H9 (cell line): ENCODE data around the gene KRTAP4-12. TPM values are rescaled to one million over a fixed set of nuclear protein-coding genes. Genes with fewer than 3 reads are reported as not detected.

Experiments
- DNase-seq: peaks from one replicate; pipeline ENCODE4 v3.0.0-alpha.2; 2017
- H2AFZ ChIP-seq: one replicate; pipeline ENCODE4 v1.6.1; 2013; ENCODE audit warnings: mild to moderate bottlenecking, low read length, control low read depth, moderate library complexity
- H2AK5ac ChIP-seq: 2 replicates; pipeline ENCODE4 v1.6.1; 2013; ENCODE audit warnings: low read length, control low read depth, mixed read lengths; ENCODE audit not compliant: insufficient read length
- H2BK120ac ChIP-seq: one replicate; pipeline ENCODE4 v1.6.1; 2013; ENCODE audit warnings: low read depth, mild to moderate bottlenecking, low read length, control low read depth, inconsistent platforms; ENCODE audit not compliant: poor library complexity, severe bottlenecking
- H2BK12ac ChIP-seq: 2 replicates; pipeline ENCODE4 v1.6.1; 2013; ENCODE audit warnings: low read length, control low read depth, mixed read lengths, low read depth; ENCODE audit not compliant: insufficient read length
- H2BK15ac ChIP-seq: 2 replicates; pipeline ENCODE4 v1.6.1; 2013; ENCODE audit warnings: low read depth, low read length, control low read depth
- H2BK20ac ChIP-seq: one replicate; pipeline ENCODE4 v1.6.1; 2013; ENCODE audit warnings: low read depth, mild to moderate bottlenecking, low read length, control low read depth, inconsistent platforms; ENCODE audit not compliant: poor library complexity, severe bottlenecking
- H2BK5ac ChIP-seq: 2 replicates; pipeline ENCODE4 v1.6.1; 2013; ENCODE audit warnings: low read length, control low read depth, mixed read lengths; ENCODE audit not compliant: insufficient read length
- H3K14ac ChIP-seq: 2 replicates; pipeline ENCODE4 v1.6.1; 2013; ENCODE audit warnings: low read length, control low read depth; ENCODE audit not compliant: insufficient read depth
- H3K18ac ChIP-seq: 2 replicates; pipeline ENCODE4 v1.6.1; 2013; ENCODE audit warnings: low read depth, mild to moderate bottlenecking, mixed read lengths, low read length, control low read depth; ENCODE audit not compliant: insufficient read length
- H3K23ac ChIP-seq: 2 replicates; pipeline ENCODE4 v1.6.1; 2013; ENCODE audit warnings: low read length, control low read depth, mixed read lengths, low read depth; ENCODE audit not compliant: insufficient read length
- H3K23me2 ChIP-seq: 2 replicates; pipeline ENCODE4 v1.6.1; 2013; ENCODE audit warnings: low read depth, mild to moderate bottlenecking, mixed read lengths, low read length, control low read depth; ENCODE audit not compliant: insufficient read length, poor library complexity, severe bottlenecking
- H3K27ac ChIP-seq: 2 replicates; pipeline ENCODE4 v1.5.1; 2013; ENCODE audit warnings: low read length, control low read depth, mixed read lengths, low read depth; ENCODE audit not compliant: insufficient read length
- H3K27me3 ChIP-seq: 2 replicates; pipeline ENCODE4 v1.6.1; 2013; ENCODE audit warnings: low read length, control low read depth, inconsistent platforms; ENCODE audit not compliant: insufficient read depth
- H3K4ac ChIP-seq: 2 replicates; pipeline ENCODE4 v1.6.1; 2013; ENCODE audit warnings: low read depth, mild to moderate bottlenecking, control low read depth, inconsistent platforms, low read length, moderate library complexity
- H3K4me1 ChIP-seq: 2 replicates; pipeline ENCODE4 v1.6.1; 2013; ENCODE audit warnings: low read length, control low read depth, inconsistent platforms; ENCODE audit not compliant: insufficient read depth
- H3K4me2 ChIP-seq: 2 replicates; pipeline ENCODE4 v1.6.1; 2013; ENCODE audit warnings: low read length, control low read depth, mixed read lengths; ENCODE audit not compliant: insufficient read length, insufficient read depth
- H3K56ac ChIP-seq: 2 replicates; pipeline ENCODE4 v1.6.1; 2013; ENCODE audit warnings: low read depth, mild to moderate bottlenecking, mixed read lengths, low read length, control low read depth; ENCODE audit not compliant: insufficient read length
- H3K79me1 ChIP-seq: 2 replicates; pipeline ENCODE4 v1.6.1; 2013; ENCODE audit warnings: low read depth, mild to moderate bottlenecking, moderate library complexity, low read length, control low read depth, inconsistent platforms; ENCODE audit not compliant: insufficient read depth, poor library complexity, severe bottlenecking
- H3K79me2 ChIP-seq: 2 replicates; pipeline ENCODE4 v1.6.1; 2013; ENCODE audit warnings: low read length, control low read depth, inconsistent platforms; ENCODE audit not compliant: insufficient read depth
- H3K9ac ChIP-seq: 2 replicates; pipeline ENCODE4 v1.6.1; 2013; ENCODE audit warnings: low read length, control low read depth, mixed read lengths; ENCODE audit not compliant: insufficient read length; ENCODE audit errors: extremely low read depth
- H3K9me3 ChIP-seq: one replicate; pipeline ENCODE4 v1.6.1; 2013; ENCODE audit warnings: low read depth, low read length, inconsistent platforms; ENCODE audit not compliant: control insufficient read depth
- H3T11ph ChIP-seq: one replicate; pipeline ENCODE4 v1.6.1; 2013; ENCODE audit warnings: mild to moderate bottlenecking, low read length, control low read depth, inconsistent platforms
- H4K20me1 ChIP-seq: one replicate; pipeline ENCODE4 v1.6.1; 2013; ENCODE audit not compliant: control insufficient read depth, insufficient read length, insufficient read depth
- H4K5ac ChIP-seq: 2 replicates; pipeline ENCODE4 v1.6.1; 2013; ENCODE audit warnings: low read depth, mild to moderate bottlenecking, mixed read lengths, low read length, control low read depth; ENCODE audit not compliant: insufficient read length
- H4K8ac ChIP-seq: replicated peaks from 2 replicates; pipeline ENCODE4 v1.6.1; 2013; ENCODE audit warnings: low read length, control low read depth, mixed read lengths, low read depth; ENCODE audit not compliant: insufficient read length
- H4K91ac ChIP-seq: 2 replicates; pipeline ENCODE4 v1.6.1; 2013; ENCODE audit warnings: low read depth, mild to moderate bottlenecking, moderate library complexity, mixed read lengths, low read length, control low read depth; ENCODE audit not compliant: insufficient read length
- H3K27ac Mint-ChIP-seq, 3 experiments: 2 replicates in 2 of 3; 3 replicates in 1 of 3; pipeline ENCODE4 v1.8.0; 2020 to 2021; ENCODE audit warnings: mixed read lengths in 3 of 3, mild to moderate bottlenecking in 1 of 3, moderate library complexity in 1 of 3
- H3K27me3 Mint-ChIP-seq: 2 replicates; pipeline ENCODE4 v1.8.0; 2021; ENCODE audit warnings: low read depth, mild to moderate bottlenecking, moderate library complexity, mixed read lengths
- H3K36me3 Mint-ChIP-seq, 3 experiments: 2 replicates in 2 of 3; 3 replicates in 1 of 3; pipeline ENCODE4 v1.8.0; 2020 to 2021; ENCODE audit warnings: low read depth in 3 of 3, mixed read lengths in 3 of 3; ENCODE audit not compliant: insufficient read depth in 1 of 3
- H3K4me1 Mint-ChIP-seq, 2 experiments: 2 replicates each; pipeline ENCODE4 v1.8.0; 2020; ENCODE audit warnings: mixed read lengths in 2 of 2
- H3K4me3 Mint-ChIP-seq, 2 experiments: 2 replicates in 1 of 2; 3 replicates in 1 of 2; pipeline ENCODE4 v1.8.0; 2020 to 2021; ENCODE audit warnings: mild to moderate bottlenecking in 2 of 2, mixed read lengths in 2 of 2, moderate library complexity in 1 of 2
- H3K9me3 Mint-ChIP-seq, 2 experiments: 2 replicates in 1 of 2; 3 replicates in 1 of 2; pipeline ENCODE4 v1.8.0; 2020; ENCODE audit warnings: mild to moderate bottlenecking in 2 of 2, mixed read lengths in 2 of 2, moderate library complexity in 1 of 2
- WGBS: extraction: QIAGEN DNeasy Blood & Tissue Kit; methylation state at CpG from one replicate; pipeline ENCODE4 v1.1.7; 2013; ENCODE audit warnings: missing lambda C conversion rate, low lambda C conversion rate, mixed read lengths; ENCODE audit not compliant: insufficient read length; ENCODE audit errors: extremely low coverage; 5-methylcytosine and 5-hydroxymethylcytosine counted together
- total RNA-seq: library from RNA; stranded (reverse); gene quantifications from 2 replicates; pipeline ENCODE4 v1.2.1, GENCODE V29; 2021
- TF ChIP-seq, protein P1 (sequence below): fragments of 200-600 bp; sonication (generic); conservative IDR thresholded peaks from 3 replicates; pipeline ENCODE4 v1.8.0; 2021; ENCODE audit warnings: antibody characterized with exemption, mild to moderate bottlenecking

KRTAP4-12 gene
- total RNA-seq, 1 experiment from 2014 or later = not detected

DNA sequence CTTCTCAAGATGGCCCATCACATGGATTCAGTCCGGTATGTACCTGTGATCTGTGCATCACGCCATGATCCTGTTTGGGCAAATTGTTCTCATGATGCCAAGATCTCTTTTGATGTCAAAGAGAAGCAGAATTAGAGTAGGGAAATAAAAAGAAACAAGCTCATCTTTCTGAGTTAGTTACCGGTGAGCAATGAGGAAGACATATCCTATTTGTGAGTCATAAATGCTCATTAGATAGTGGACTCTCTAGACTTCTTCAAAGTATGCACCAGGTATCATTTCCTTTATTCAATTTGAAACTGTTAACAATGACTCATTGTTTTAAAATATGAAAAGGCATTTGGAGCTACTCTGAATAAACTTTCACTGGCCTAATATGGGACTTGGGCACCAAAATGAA, 8.0 kb upstream of the KRTAP4-12 start:
- H3K4me2 ChIP-seq = no peak overlapping the region
- no peak overlapping the region for H3K27ac Mint-ChIP-seq
- no peak for DNase-seq

More for the DNA sequence above, 8.0 kb upstream of the KRTAP4-12 start:
- Histone ChIP-seq H4K20me1 (no peaks in the 10 kb centered on the region), H3K4me1 (no peaks in the 10 kb centered on the region), H3K9ac (no peak overlapping the region), H3T11ph (no peak overlapping the region), H3K79me2 (no peaks in the 10 kb centered on the region), H2AFZ (no peak overlapping the region), H2BK20ac (no peak overlapping the region), H2AK5ac (no peak overlapping the region), H3K56ac (no peak overlapping the region), H2BK5ac (no peak overlapping the region), H2BK15ac (no peak overlapping the region), H2BK120ac (no peak overlapping the region), H3K4ac (no peak overlapping the region), H3K9me3 (no peaks in the 10 kb centered on the region), H4K8ac (no peak overlapping the region), H4K91ac (no peak overlapping the region), H4K5ac (no peak overlapping the region), H3K23ac (no peak overlapping the region), H3K79me1 (no peaks in the 10 kb centered on the region), H3K14ac (no peak overlapping the region), H2BK12ac (no peak overlapping the region), H3K23me2 (no peaks in the 10 kb centered on the region), H3K27ac (no peak overlapping the region), H3K18ac (no peak overlapping the region), H3K27me3 (no peaks in the 10 kb centered on the region)
- no peak overlapping the region for H3K4me3 Mint-ChIP-seq
- TF ChIP-seq, protein P1, sequence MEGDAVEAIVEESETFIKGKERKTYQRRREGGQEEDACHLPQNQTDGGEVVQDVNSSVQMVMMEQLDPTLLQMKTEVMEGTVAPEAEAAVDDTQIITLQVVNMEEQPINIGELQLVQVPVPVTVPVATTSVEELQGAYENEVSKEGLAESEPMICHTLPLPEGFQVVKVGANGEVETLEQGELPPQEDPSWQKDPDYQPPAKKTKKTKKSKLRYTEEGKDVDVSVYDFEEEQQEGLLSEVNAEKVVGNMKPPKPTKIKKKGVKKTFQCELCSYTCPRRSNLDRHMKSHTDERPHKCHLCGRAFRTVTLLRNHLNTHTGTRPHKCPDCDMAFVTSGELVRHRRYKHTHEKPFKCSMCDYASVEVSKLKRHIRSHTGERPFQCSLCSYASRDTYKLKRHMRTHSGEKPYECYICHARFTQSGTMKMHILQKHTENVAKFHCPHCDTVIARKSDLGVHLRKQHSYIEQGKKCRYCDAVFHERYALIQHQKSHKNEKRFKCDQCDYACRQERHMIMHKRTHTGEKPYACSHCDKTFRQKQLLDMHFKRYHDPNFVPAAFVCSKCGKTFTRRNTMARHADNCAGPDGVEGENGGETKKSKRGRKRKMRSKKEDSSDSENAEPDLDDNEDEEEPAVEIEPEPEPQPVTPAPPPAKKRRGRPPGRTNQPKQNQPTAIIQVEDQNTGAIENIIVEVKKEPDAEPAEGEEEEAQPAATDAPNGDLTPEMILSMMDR = no peak
- no CpG with 5 or more reads among the region's 3 CpGs for WGBS
- H3K9me3 Mint-ChIP-seq = peaks cover 0 to 8% of the 10 kb centered on the region in 2 experiments; a peak in 2 of 5 replicates
- no peaks in the 10 kb centered on the region for H3K36me3 Mint-ChIP-seq
- H3K27me3 Mint-ChIP-seq = no peaks in the 10 kb centered on the region
- H3K4me1 Mint-ChIP-seq = no peaks in the 10 kb centered on the region
